Measurements from ENCODE around the gene STIMATE. TPM values are rescaled to one million over a fixed set of nuclear protein-coding genes. Genes with fewer than 3 reads are reported as not detected.
A peak's percentile ranks its signal among the peaks of the same experiment; 100 is the strongest.

Gene STIMATE
- total RNA-seq, 6 experiments from 2014 or later = 17.4 to 48.5 (median 33.8) TPM

- WGBS (ENCODE audit: insufficient coverage, low coverage, low lambda C conversion rate, missing lambda C conversion rate) = 40% methylated on average over 5 of the region's 18 CpGs
- no peaks in the 10 kb centered on the region for H3K9me3 ChIP-seq
- no peak overlapping the region for H3K4me3 ChIP-seq
- peaks cover 2 to 81% (median 34%) of the 10 kb centered on the region in 4 donors for H3K4me1 ChIP-seq
- DNase-seq = no peak
- H3K27ac ChIP-seq = peak overlapping the region; percentile 75 to 90 (median 89)
- TF ChIP-seq, protein P1, sequence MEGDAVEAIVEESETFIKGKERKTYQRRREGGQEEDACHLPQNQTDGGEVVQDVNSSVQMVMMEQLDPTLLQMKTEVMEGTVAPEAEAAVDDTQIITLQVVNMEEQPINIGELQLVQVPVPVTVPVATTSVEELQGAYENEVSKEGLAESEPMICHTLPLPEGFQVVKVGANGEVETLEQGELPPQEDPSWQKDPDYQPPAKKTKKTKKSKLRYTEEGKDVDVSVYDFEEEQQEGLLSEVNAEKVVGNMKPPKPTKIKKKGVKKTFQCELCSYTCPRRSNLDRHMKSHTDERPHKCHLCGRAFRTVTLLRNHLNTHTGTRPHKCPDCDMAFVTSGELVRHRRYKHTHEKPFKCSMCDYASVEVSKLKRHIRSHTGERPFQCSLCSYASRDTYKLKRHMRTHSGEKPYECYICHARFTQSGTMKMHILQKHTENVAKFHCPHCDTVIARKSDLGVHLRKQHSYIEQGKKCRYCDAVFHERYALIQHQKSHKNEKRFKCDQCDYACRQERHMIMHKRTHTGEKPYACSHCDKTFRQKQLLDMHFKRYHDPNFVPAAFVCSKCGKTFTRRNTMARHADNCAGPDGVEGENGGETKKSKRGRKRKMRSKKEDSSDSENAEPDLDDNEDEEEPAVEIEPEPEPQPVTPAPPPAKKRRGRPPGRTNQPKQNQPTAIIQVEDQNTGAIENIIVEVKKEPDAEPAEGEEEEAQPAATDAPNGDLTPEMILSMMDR (IDR thresholded peaks at IDR 0.05) = no peak
- no peak for TF ChIP-seq POLR2A (IDR thresholded peaks at IDR 0.05)
- peak; percentile 2 to 23 (median 6) for ATAC-seq
- intact Hi-C loops (cut with DNase I) = no loop called here
- peaks cover 0 to 57% (median 16%) of the 10 kb centered on the region in 4 donors for H3K36me3 ChIP-seq
- H3K27me3 ChIP-seq = no peaks in the 10 kb centered on the region
Measured at GRCh38 chr3:52792961-52793695, 104.2 kb downstream of the STIMATE start.

- H3K9me3 ChIP-seq = no peaks in the 10 kb centered on the region
- H3K27me3 ChIP-seq = no peaks in the 10 kb centered on the region
- ATAC-seq (no peak), DNase-seq (peak in 1 of 3 donors; percentile 45)
- 100% methylated on average over 2 of the region's 7 CpGs for WGBS (ENCODE audit: insufficient coverage, low coverage, low lambda C conversion rate, missing lambda C conversion rate)
- no peak overlapping the region for H3K4me3 ChIP-seq
- TF ChIP-seq, protein P1 (IDR thresholded peaks at IDR 0.05) = peak in 1 of 4 donors; percentile 14
- no peak for TF ChIP-seq POLR2A (IDR thresholded peaks at IDR 0.05)
- intact Hi-C loops (cut with DNase I) = no loop called here
- H3K27ac ChIP-seq = peak overlapping the region in 2 of 3 donors; percentile 51 to 90
- peaks cover 2 to 79% (median 34%) of the 10 kb centered on the region in 4 donors for H3K4me1 ChIP-seq
- peaks cover 0 to 51% (median 14%) of the 10 kb centered on the region in 4 donors for H3K36me3 ChIP-seq
Measured at GRCh38 chr3:52792413-52792812, 104.9 kb downstream of the STIMATE start.

- H3K4me1 ChIP-seq = peaks cover 2 to 79% (median 34%) of the 10 kb centered on the region in 4 donors
- TF ChIP-seq POLR2A (IDR thresholded peaks at IDR 0.05) = no peak
- TF ChIP-seq, protein P1 (IDR thresholded peaks at IDR 0.05) = no peak
- peaks cover 0 to 46% (median 11%) of the 10 kb centered on the region in 4 donors for H3K36me3 ChIP-seq
- H3K27me3 ChIP-seq = no peaks in the 10 kb centered on the region
- no peak overlapping the region for H3K4me3 ChIP-seq
- no peak for ATAC-seq
- intact Hi-C loops (cut with DNase I) = no loop called here
- no peaks in the 10 kb centered on the region for H3K9me3 ChIP-seq
- DNase-seq = peak in 1 of 3 donors; percentile 17
- 50% methylated on average over 1 of the region's 4 CpGs for WGBS (ENCODE audit: insufficient coverage, low coverage, low lambda C conversion rate, missing lambda C conversion rate)
- peak overlapping the region in 1 of 3 donors; percentile 90 for H3K27ac ChIP-seq
Measured at GRCh38 chr3:52791928-52792327, 105.4 kb downstream of the STIMATE start.

GRCh38 chr3:52791366-52791765 lies 106.0 kb downstream of the STIMATE start:
- DNase-seq (peak in 1 of 3 donors; percentile 22), ATAC-seq (no peak)
- H3K36me3 ChIP-seq = peaks cover 0 to 40% (median 12%) of the 10 kb centered on the region in 4 donors
- peaks cover 2 to 79% (median 33%) of the 10 kb centered on the region in 4 donors for H3K4me1 ChIP-seq
- no peak for TF ChIP-seq POLR2A (IDR thresholded peaks at IDR 0.05)
- TF ChIP-seq, protein P1 (IDR thresholded peaks at IDR 0.05) = no peak
- H3K27ac ChIP-seq = peak overlapping the region in 1 of 3 donors; percentile 90
- no peaks in the 10 kb centered on the region for H3K9me3 ChIP-seq
- no peaks in the 10 kb centered on the region for H3K27me3 ChIP-seq
- WGBS (ENCODE audit: insufficient coverage, low coverage, low lambda C conversion rate, missing lambda C conversion rate) = 10% methylated on average over 2 of the region's 12 CpGs
- no peak overlapping the region for H3K4me3 ChIP-seq
- intact Hi-C loops (cut with DNase I) = no loop called here
